Ovary (tissue), 9 donors: ENCODE results near the gene TBC1D5. TPM values are rescaled to one million over a fixed set of nuclear protein-coding genes. Genes with fewer than 3 reads are reported as not detected.

Experiments
- DNase-seq, 5 donors: peaks; one replicate each; pipeline ENCODE4 v3.0.0-alpha.2; 2019 to 2020
- H3K27ac ChIP-seq, 2 donors: fragments of 200-600 bp; one replicate each; pipeline versions ENCODE4 v1.5.1 to v1.8.0; 2019 to 2022
- H3K27me3 ChIP-seq: fragments of 200-600 bp; one replicate; pipeline ENCODE4 v1.8.0; 2022
- H3K36me3 ChIP-seq: fragments of 200-600 bp; sonication (generic); one replicate; pipeline ENCODE4 v1.5.1; 2019
- H3K4me1 ChIP-seq: one replicate; pipeline ENCODE4 v1.8.1; 2013; ENCODE audit warnings: mild to moderate bottlenecking, moderate library complexity; ENCODE audit not compliant: insufficient read depth
- H3K4me3 ChIP-seq: fragments of 200-600 bp; sonication (generic); one replicate; pipeline ENCODE4 v1.5.1; 2017
- H3K9me3 ChIP-seq, 2 donors: fragments of 200-600 bp in 1 of 2; sonication (generic) in 1 of 2; one replicate each; pipeline versions ENCODE4 v1.5.1 to v1.8.1; 2013 to 2019; ENCODE audit warnings: mild to moderate bottlenecking in 1 of 2, moderate library complexity in 1 of 2
- CTCF ChIP-seq, 3 donors: fragments of 450-650 bp in 2 of 3; fragments of 200-600 bp in 1 of 3; IDR thresholded peaks; one replicate each; pipeline versions ENCODE4 v1.5.1 to v1.8.0; 2016 to 2022; ENCODE audit warnings: antibody characterized with exemption in 3 of 3, mild to moderate bottlenecking in 1 of 3
- EP300 ChIP-seq: sonication (generic); formaldehyde crosslinking; IDR thresholded peaks from one replicate; pipeline ENCODE4 v1.6.1; 2017; ENCODE audit warnings: antibody characterized with exemption
- POLR2A ChIP-seq: fragments of 450-650 bp; IDR thresholded peaks from one replicate; pipeline ENCODE4 v1.6.1; 2017; ENCODE audit warnings: antibody characterized with exemption, mild to moderate bottlenecking, moderate library complexity
- WGBS, 3 donors: extraction: QIAGEN DNeasy Blood & Tissue Kit in 1 of 3; methylation state at CpG; one replicate each; pipeline versions ENCODE4 v1.1.5 to v1.1.7; 2013 to 2017; 5-methylcytosine and 5-hydroxymethylcytosine counted together
- intact Hi-C, 4 donors: fragments of 100-400 bp; cut with DNase I; formaldehyde crosslinking; loops; one replicate each; pipeline versions ENCODE4 v1.11.0 to v1.15.1; 2022 to 2023
- polyA plus RNA-seq, 2 donors: library from polyadenylated mRNA; stranded (reverse); fragments of 200-250 nt in 1 of 2; fragments of 350-450 nt in 1 of 2; fragmentation: Illumina TruSeq in 1 of 2; extraction: RNeasy Lipid Tissue Mini Kit (QIAGEN cat#74804) in 1 of 2; gene quantifications; one replicate each; pipeline ENCODE4 v1.2.3, GENCODE V29; 2013 to 2014
- total RNA-seq, 7 donors: library from RNA; depleted of rRNA in 2 of 7; stranded (reverse); fragments of >200 nt in 2 of 7; fragmentation: NEBNext Ultra II Directional in 3 of 7; extraction: Animal tissue kit (Norgen Biotek cat#: 25700) in 3 of 7; gene quantifications; one replicate each; pipeline versions ENCODE4 v1.1.0 to v1.2.4, GENCODE V29; 2016 to 2023
- donor health status: DM: no; HTN: no; CAD: no; lungs with moderate emphysema.
- donor health status: DM: no; HTN: no; CAD: no.
- donor health status: Bipolar disorder and iron deficiency.
- donor health status: DM: yes; HTN: yes; CAD: no.
- donor health status: DM: no; HTN: no; CAD: no.
- donor health status: DM: yes; HTN: yes; CAD: no.

TBC1D5 gene
- total and polyA plus RNA-seq, 9 donors = 20.7 to 73.5 (median 61.0) TPM

DNA sequence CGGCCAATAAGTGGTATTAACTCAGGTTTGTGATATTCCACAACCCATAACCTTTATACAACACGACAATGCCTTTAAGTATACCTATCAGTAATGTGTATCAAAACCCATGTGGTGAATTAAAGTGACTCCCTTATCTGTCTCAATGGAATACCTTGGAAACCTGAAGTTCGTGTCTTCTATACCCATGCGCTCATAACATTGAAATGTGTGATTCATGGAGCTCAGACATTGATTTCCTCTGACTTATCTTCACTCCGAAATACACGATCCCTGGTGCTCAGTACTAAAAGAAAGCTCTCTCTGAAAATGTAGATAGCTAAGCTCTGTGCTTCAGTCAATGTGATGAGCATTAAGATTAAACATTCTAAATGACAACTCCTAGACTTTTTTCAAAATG lies 140.3 kb downstream of the TBC1D5 start:
- intact Hi-C loops = no loop called here
- no peaks in the 10 kb centered on the region for H3K4me1 ChIP-seq
- no peaks in the 10 kb centered on the region for H3K27me3 ChIP-seq
- H3K9me3 ChIP-seq = no peaks in the 10 kb centered on the region
- DNase-seq = no peak
- WGBS, 3 donors = 96 to 98% (median 97%) methylated on average over 6 of the region's 6 CpGs
- TF ChIP-seq POLR2A (no peak), CTCF (IDR thresholded peaks at IDR 0.05) (no peak), EP300 (no peak)
- no peaks in the 10 kb centered on the region for H3K36me3 ChIP-seq
- H3K4me3 ChIP-seq = no peak overlapping the region
- no peak overlapping the region for H3K27ac ChIP-seq

- no peak overlapping the region for H3K4me3 ChIP-seq
- no peak for DNase-seq
- no peaks in the 10 kb centered on the region for H3K4me1 ChIP-seq
- intact Hi-C loops = no loop called here
- H3K36me3 ChIP-seq = no peaks in the 10 kb centered on the region
- 92 to 96% (median 95%) methylated on average over 5 of the region's 5 CpGs for WGBS, 3 donors
- H3K27me3 ChIP-seq = no peaks in the 10 kb centered on the region
- TF ChIP-seq CTCF (IDR thresholded peaks at IDR 0.05) (no peak), POLR2A (no peak), EP300 (no peak)
- peaks cover 0 to 9% of the 10 kb centered on the region in 2 donors for H3K9me3 ChIP-seq
- no peak overlapping the region for H3K27ac ChIP-seq
Observed at GRCh38 chr3:17592956-17593355, 149.5 kb downstream of the TBC1D5 start.

GRCh38 chr3:17590465-17590864 lies 152.0 kb downstream of the TBC1D5 start:
- peaks cover 0 to 9% of the 10 kb centered on the region in 2 donors for H3K9me3 ChIP-seq
- H3K36me3 ChIP-seq = no peaks in the 10 kb centered on the region
- no peak overlapping the region for H3K4me3 ChIP-seq
- no peaks in the 10 kb centered on the region for H3K4me1 ChIP-seq
- H3K27me3 ChIP-seq = no peaks in the 10 kb centered on the region
- H3K27ac ChIP-seq = no peak overlapping the region
- intact Hi-C loops = no loop called here
- no peak for DNase-seq
- 96 to 100% (median 97%) methylated on average over 5 of the region's 5 CpGs for WGBS, 3 donors
- TF ChIP-seq POLR2A (no peak), EP300 (no peak), CTCF (IDR thresholded peaks at IDR 0.05) (no peak)

GRCh38 chr3:17589888-17590287 lies 152.5 kb downstream of the TBC1D5 start:
- H3K4me3 ChIP-seq = no peak overlapping the region
- TF ChIP-seq POLR2A = no peak
- no peak for TF ChIP-seq CTCF (IDR thresholded peaks at IDR 0.05)
- no peak for TF ChIP-seq EP300
- no peaks in the 10 kb centered on the region for H3K4me1 ChIP-seq
- no peaks in the 10 kb centered on the region for H3K36me3 ChIP-seq
- WGBS, 3 donors = 90 to 100% (median 100%) methylated on average over 1 of the region's 1 CpG
- intact Hi-C loops = no loop called here
- peaks cover 0 to 9% of the 10 kb centered on the region in 2 donors for H3K9me3 ChIP-seq
- DNase-seq = no peak
- no peaks in the 10 kb centered on the region for H3K27me3 ChIP-seq
- H3K27ac ChIP-seq = no peak overlapping the region
